Mesodermal cell (in vitro differentiated cells): Measurements from ENCODE around the gene SELENOW.
"Not testable (repeated sequence)": the region's sequence is repeated elsewhere in the genome, so short reads cannot be mapped to it uniquely, and the experiment has no call there.

Experiments used
- H3K27ac ChIP-seq: 2 replicates; pipeline ENCODE4 v1.7.0; 2013; ENCODE audit warnings: mild to moderate bottlenecking, low read depth, low read length, moderate library complexity; ENCODE audit not compliant: severe bottlenecking
- H3K36me3 ChIP-seq: 2 replicates; pipeline ENCODE4 v1.7.1; 2013; ENCODE audit warnings: mild to moderate bottlenecking, low read length, moderate library complexity; ENCODE audit not compliant: control insufficient read depth, insufficient read depth
- H3K4me1 ChIP-seq: one replicate; pipeline ENCODE4 v1.7.1; 2013; ENCODE audit warnings: mild to moderate bottlenecking, low read length; ENCODE audit not compliant: insufficient read depth, control insufficient read depth, poor library complexity, severe bottlenecking
- H3K4me3 ChIP-seq: 2 replicates; pipeline ENCODE4 v1.7.0; 2013; ENCODE audit warnings: low read length, control low read depth, mild to moderate bottlenecking; ENCODE audit not compliant: insufficient read depth, poor library complexity, severe bottlenecking; ENCODE audit errors: extremely low read depth
- H3K9me3 ChIP-seq: 2 replicates; pipeline ENCODE4 v1.7.1; 2013; ENCODE audit warnings: mild to moderate bottlenecking, low read length, moderate library complexity; ENCODE audit not compliant: control insufficient read depth
- WGBS, 2 experiments: methylation state at CpG; one replicate each; pipeline ENCODE4 v1.1.5; 2013; ENCODE audit warnings: missing lambda C conversion rate in 2 of 2; ENCODE audit not compliant: insufficient coverage in 2 of 2; 5-methylcytosine and 5-hydroxymethylcytosine counted together

Gene SELENOW

DNA sequence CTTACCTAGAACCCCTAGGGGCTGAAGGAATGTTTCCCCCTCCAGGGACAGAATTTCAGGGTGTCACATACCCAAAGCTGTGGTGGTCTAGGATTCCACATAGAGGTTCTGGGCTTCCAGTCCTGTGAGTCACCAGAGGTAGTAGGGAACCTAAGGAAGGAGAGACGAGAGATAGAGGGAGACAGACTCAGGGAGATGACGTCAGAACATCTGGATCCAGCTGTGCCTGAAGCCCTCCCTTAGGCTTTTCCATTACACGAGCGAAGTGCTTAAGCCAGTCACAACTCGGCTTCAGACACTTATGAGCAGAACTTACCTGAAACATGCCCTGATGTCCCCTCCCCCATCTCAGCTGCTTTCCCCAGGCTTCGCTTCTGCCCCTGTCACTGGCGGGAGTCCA, 11.8 kb upstream of the SELENOW start:
- H3K36me3 ChIP-seq: no peaks in the 10 kb centered on the region

DNA sequence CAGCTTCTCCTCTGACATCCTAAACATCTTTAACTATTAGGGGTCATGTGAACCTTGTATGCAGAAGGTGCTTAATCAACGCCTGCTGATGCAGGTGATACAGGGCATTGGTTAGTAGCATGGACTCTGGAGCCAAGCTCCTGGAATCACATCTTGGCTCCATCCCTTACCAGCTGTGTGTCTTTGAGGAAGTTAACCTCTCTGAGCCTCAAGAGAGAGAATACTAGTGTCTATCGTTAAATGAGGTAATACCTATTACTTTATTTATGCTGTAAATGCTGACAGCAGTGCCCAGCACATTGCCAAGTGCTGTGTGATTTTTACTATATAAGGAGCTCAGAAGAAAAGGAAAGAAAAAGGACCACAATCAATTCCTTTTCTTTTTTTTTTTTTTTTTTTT, 11.2 kb upstream of the SELENOW start:
- Histone ChIP-seq H3K9me3 (no peaks in the 10 kb centered on the region), H3K36me3 (no peaks in the 10 kb centered on the region), H3K4me3 (no peak overlapping the region), H3K27ac (no peak overlapping the region), H3K4me1 (peaks cover 4% of the 10 kb centered on the region)
- WGBS, 2 experiments: 0% methylated on average over 1 of the region's 2 CpGs; no CpG with 5 or more reads in 1 of the 2 experiments

More for the DNA sequence above, 11.8 kb upstream of the SELENOW start:
- no peak overlapping the region for H3K27ac ChIP-seq
- WGBS, 2 experiments: 87 to 91% methylated on average over 7 of the region's 7 CpGs
- peaks cover 4% of the 10 kb centered on the region for H3K4me1 ChIP-seq
- H3K9me3 ChIP-seq: no peaks in the 10 kb centered on the region
- H3K4me3 ChIP-seq: no peak overlapping the region

DNA sequence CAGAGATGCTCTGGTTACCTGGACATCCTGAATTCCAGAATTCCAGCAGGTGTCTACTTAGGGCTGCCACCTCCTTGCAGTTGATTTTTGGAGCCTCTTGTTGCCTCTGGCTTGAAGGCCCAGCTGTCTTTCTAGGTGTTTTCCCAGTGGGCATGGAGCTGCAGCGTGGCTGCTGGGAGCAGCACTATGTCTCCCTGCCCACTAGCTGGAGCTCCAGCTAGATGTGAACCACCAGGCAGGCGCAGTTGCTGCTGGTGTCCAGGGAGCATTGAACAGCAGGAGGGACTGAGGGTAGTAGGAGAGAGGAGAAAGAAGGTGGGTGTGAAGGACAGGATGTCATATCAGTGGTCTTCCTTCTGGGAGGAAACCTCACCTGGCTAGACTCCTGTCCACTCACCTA, 9.9 kb upstream of the SELENOW start:
- peaks cover 4% of the 10 kb centered on the region for H3K4me1 ChIP-seq
- 80 to 100% methylated on average over 1 to 2 of the region's 2 CpGs for WGBS, 2 experiments
- H3K36me3 ChIP-seq: no peaks in the 10 kb centered on the region
- no peaks in the 10 kb centered on the region for H3K9me3 ChIP-seq
- H3K27ac ChIP-seq: no peak overlapping the region
- H3K4me3 ChIP-seq: no peak overlapping the region

DNA sequence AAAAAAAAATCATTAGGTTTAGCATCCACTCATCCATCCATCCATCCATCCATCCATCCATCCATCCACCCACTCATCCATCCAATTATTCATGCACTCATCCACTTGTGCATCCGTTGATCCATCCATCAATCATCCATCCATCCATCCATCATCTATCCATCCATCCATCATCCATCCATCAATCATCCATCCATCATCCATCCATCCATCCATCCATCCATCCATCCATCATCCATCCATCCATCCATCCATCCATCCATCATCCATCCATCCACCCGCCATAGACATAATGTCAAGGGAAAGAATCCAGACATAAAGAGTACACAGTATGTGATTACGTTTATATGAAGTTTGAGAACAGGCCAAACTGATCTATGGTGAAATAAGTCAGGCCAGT, 9.0 kb upstream of the SELENOW start:
- Histone ChIP-seq H3K4me3 (no peak overlapping the region), H3K36me3 (no peaks in the 10 kb centered on the region), H3K4me1 (peaks cover 9% of the 10 kb centered on the region), H3K27ac (no peak overlapping the region), H3K9me3 (no peaks in the 10 kb centered on the region)
- WGBS, 2 experiments: 76 to 90% methylated on average over 2 of the region's 3 CpGs

DNA sequence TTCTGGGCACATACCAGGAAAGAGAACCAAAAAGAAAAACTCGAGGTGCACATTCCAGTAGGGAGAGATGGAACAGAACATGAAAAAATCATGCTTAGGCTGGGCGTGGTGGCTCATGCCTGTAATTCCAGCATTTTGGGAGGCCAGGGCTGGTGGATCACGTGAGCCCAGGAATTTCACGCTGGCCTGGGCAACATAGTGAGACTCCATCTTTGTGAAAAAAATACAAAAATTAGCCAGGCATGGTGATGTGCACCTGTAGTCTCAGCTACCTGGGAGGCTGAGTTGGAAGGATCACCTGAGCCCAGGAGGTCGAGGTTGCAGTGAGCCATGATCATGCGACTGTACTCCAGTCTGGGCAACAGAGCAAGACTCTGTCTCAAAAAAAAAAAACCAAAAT, 7.2 kb upstream of the SELENOW start:
- WGBS, 2 experiments: 91 to 97% methylated on average over 5 to 6 of the region's 6 CpGs
- not testable (repeated sequence) for H3K27ac ChIP-seq, H3K9me3 ChIP-seq, H3K4me1 ChIP-seq, H3K4me3 ChIP-seq, H3K36me3 ChIP-seq

DNA sequence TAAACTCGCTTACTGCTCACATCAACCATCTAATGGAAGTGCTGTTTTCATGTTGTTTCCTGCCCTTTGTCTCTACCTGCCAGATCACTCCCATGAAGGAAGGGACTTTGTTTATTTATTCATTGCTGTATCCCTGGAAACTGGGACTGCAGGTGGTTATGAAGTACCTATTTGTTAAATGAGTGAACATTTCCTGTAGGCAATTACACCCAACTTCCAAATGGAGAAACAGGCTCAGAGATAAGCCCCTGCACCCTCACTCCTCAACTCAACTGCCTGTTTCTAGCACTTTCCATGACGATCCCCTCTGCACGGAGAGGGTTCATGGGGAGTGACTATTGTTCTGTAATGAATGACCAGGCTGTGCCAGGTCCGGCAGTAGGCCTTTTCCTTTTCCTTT, 1.9 kb upstream of the SELENOW start:
- Histone ChIP-seq H3K9me3 (no peaks in the 10 kb centered on the region), H3K36me3 (peaks cover 16% of the 10 kb centered on the region), H3K27ac (peak overlapping the region; percentile 84), H3K4me1 (peaks cover 10% of the 10 kb centered on the region), H3K4me3 (no peak overlapping the region)
- 83% methylated on average over 1 of the region's 4 CpGs; no CpG with 5 or more reads in 1 of the 2 experiments for WGBS, 2 experiments

DNA sequence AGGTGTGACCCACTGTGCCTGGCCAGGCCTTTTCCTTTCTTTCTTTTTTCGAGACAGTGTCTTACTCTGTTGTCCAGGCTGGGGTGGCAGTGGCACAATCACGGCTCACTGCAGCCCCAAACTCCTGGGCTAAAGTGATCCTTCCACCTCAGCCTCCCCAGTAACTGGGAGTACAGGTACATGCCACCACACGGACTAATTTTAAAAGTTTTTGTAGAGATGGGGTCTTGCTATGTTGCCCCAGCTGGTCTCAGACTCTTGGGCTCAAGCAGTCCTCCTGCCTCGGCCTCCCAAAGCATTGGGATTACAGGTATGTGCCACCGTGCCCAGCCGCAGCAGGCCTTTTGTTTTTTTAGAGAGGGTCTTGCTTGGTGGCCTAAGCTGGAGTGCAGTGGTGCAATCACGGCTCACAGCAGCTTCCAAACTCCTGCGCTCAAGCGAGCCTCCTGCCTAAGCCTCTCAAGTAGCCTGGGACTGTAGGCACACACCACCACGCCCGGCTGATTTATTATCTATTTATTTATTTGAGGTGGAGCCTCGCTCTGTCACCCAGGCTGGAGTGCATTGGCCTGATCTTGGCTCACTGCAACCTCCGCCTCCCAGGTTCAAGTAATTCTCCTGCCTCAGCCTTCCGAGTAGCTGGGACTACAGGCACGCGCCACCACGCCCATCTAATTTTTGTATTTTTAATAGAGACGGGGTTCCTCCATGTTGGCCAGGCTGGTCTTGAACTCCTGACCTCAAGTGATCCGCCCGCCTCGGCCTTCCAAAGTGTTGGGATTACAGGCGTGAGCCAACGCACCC, 1.1 kb upstream of the SELENOW start:
- Histone ChIP-seq H3K36me3 (peaks cover 25% of the 10 kb centered on the region), H3K4me1 (peaks cover 10% of the 10 kb centered on the region), H3K4me3 (peak overlapping the region; percentile 86)
- WGBS, 2 experiments: 90% methylated on average over 10 to 17 of the region's 23 CpGs
- not testable (repeated sequence) for H3K9me3 ChIP-seq, H3K27ac ChIP-seq

DNA sequence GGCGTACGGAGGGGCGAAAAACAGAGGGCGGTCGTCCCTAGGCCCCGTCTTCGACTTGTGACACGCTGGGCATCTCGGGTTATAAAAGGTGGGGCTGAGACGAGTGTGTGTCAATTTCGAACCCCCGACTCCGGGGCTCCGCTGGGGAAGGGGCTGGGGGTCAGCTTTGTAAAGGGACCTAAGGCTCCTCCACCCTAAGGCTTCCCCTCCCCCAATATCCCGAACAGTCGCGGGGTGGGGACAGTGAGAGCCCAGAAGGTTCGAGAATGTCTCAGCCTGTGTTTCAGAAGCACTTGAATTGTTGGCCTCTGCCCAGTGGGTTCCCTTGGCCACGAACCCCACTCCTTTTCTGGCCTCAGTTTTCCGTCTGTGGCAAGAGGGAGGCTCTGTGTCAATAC, 450 bp downstream of the SELENOW start:
- peaks cover 40% of the 10 kb centered on the region for H3K36me3 ChIP-seq
- H3K4me3 ChIP-seq: peak overlapping the region; percentile 86
- H3K27ac ChIP-seq: no peak overlapping the region
- peaks cover 10% of the 10 kb centered on the region for H3K4me1 ChIP-seq
- WGBS, 2 experiments: 0% methylated on average over 11 to 12 of the region's 20 CpGs
- no peaks in the 10 kb centered on the region for H3K9me3 ChIP-seq

DNA sequence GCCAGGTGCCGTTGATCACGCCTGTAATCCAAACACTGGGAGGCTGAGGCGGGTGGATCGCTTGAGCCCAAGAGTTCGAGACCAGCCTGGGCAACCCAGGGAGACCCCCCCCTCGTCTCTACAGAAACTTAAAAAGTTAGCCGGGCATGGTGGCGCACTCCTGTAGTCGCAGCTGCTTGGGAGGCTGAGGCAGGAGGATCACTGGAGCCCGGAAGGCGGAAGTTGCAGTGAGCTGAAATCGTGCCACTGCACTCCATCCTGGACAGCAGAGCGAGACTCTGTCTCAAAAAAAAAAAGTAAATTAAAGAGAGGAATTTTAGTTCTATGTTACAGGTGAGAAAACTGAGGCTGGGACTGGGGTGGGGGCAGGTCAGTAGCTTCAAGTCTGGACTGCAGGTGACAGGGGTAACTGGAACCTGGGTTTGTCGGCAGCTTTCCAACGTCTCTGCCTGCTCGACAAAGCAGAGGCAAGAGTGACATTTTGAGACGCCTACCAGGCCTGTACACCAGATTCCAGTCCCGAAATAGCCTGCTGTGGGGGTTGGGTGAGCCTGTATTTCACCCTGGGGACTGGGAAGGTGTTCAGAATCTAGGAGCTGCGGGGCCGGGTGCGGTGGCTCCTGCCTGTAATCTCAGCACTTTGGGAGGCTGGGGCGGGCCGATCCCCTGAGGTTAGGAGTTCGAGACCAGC, 1.2 kb downstream of the SELENOW start:
- Histone ChIP-seq H3K4me1 (peaks cover 5% of the 10 kb centered on the region), H3K4me3 (peak overlapping the region; percentile 86), H3K27ac (peak overlapping the region; percentile 57), H3K36me3 (peaks cover 47% of the 10 kb centered on the region), H3K9me3 (no peaks in the 10 kb centered on the region)
- 79 to 81% methylated on average over 23 to 24 of the region's 24 CpGs for WGBS, 2 experiments

DNA sequence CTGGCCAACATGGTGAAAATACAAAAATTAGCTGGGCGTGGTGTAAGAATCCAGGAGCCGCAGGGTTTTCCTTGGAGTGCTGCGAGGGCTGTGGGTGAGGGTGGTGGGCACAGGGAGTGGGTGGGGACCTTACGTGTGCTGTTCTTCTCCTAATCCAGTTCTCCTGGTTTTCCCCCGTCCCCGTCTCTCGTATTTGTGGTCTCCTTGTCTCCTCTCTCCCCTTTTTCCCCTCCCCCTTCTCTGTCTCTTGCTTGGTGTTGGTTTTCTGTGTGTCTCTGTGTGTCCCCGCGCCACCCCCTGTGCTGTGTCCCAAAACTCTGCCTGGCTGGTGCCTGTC, 1.7 kb downstream of the SELENOW start:
- Histone ChIP-seq H3K4me3 (peak overlapping the region; percentile 86), H3K36me3 (peaks cover 52% of the 10 kb centered on the region)

More for the DNA sequence above, 1.7 kb downstream of the SELENOW start:
- 90 to 98% methylated on average over 4 to 5 of the region's 9 CpGs for WGBS, 2 experiments
- Histone ChIP-seq H3K9me3 (no peaks in the 10 kb centered on the region), H3K4me1 (peaks cover 5% of the 10 kb centered on the region), H3K27ac (no peak overlapping the region)
